ENCODE data around the gene LAD1.

LAD1 gene

DNA sequence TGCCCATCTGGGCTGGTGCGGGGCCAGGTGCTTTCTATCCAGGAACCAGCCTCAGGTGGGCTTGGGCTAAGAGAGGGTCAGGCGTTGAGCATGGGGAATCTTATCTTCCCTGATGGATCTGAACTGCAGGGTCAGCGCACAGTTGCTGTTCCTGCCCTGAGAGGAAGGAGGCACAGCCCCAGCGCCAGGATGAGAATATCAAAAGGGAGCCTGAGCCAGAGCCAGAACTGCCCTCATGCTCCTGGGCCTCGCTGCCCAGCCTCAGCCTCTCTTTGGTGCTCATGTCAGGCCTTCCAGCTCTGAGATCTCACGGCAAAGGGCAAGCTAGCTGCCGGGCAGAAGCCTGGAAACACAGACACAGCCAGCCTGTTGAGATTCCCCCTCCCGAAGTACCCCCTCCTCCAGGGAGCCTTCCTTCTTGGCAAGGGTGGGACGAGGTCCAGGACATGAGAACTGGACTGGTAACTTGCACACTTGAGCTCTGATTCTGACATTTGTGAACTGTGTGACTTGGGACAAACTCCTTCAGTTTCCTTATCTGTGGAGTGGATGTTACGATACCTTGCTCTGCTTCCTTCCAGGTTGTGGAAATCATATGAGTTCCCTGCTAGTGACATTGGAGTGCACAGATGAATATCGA, 1.2 kb upstream of the LAD1 start:
- no peak for TF ChIP-seq CTCF (IDR thresholded peaks at IDR 0.05; ENCODE audit: extremely low read depth, missing control alignments)
- DNase-seq (ENCODE audit: low spot score), result no peak

DNA sequence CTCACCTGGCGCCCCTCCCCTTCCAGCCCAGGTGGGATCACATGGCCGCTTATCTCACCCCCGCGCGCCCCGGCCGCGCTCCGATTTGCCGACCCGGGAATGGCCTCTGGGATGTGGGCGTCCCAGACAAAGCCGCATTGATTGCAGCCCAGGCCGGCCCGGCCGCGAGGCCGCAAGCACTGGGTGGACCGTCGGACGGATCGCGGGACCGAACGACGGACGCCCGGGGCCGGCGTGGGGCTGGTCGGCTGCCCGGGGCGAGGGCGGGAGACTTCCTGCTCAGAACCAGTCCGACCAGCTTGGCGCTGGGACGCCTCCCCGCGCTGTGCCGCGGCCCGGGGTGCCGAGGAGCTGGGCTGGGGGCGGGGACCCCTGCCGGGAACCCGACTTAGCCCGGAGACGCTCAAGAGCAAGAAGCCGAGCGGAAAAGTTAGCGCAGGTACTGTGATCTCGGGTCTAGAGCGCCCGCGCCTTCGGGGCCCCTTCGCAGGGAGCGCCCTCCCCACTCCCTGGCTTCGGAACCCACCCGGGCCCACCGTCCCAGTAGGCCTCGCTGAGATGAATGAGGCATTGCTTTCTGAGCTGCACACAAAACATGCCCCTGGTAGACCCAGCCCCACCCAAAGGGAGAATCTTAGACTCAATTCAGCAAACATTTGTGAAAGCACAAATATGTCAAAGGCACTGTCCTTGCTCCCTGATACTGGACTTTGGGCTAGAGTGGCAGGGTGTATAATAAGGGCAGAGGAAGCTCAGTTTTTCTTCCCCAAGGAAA, 415 bp upstream of the LAD1 start:
- DNase-seq (ENCODE audit: low spot score), result no peak
- no peak for TF ChIP-seq CTCF (IDR thresholded peaks at IDR 0.05; ENCODE audit: extremely low read depth, missing control alignments)

GRCh38 chr1:201397675-201398074, 1.4 kb downstream of the LAD1 start:
- TF ChIP-seq CTCF (IDR thresholded peaks at IDR 0.05; ENCODE audit: extremely low read depth, missing control alignments), result no peak
- DNase-seq (ENCODE audit: low spot score), result no peak

GRCh38 chr1:201396861-201397464, 2.2 kb downstream of the LAD1 start:
- TF ChIP-seq CTCF (IDR thresholded peaks at IDR 0.05; ENCODE audit: extremely low read depth, missing control alignments), result no peak

GRCh38 chr1:201395936-201396335, 3.2 kb downstream of the LAD1 start:
- DNase-seq (ENCODE audit: low spot score), result no peak
- no peak for TF ChIP-seq CTCF (IDR thresholded peaks at IDR 0.05; ENCODE audit: extremely low read depth, missing control alignments)

More at GRCh38 chr1:201396861-201397464, 2.2 kb downstream of the LAD1 start:
- DNase-seq (ENCODE audit: low spot score), result no peak

DNA sequence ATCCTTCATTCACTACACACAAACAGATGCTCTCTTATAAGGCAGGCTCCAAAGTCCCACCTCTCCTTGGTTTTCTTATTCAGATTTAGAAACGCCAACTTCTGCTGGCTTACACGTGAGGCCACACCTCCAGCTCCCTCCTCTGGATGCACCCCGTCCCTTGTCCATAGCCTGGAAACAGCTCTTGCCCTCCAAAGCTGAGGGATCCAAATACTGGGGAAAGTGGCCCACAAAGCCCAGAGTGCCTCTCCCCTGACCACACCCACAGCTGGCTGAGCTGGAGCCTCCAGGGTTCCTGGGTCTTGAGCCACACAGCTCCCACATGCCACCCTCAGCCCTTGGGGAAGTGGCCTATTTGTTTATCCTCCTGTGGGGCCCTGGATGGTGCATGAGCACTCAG, 4.5 kb downstream of the LAD1 start:
- no peak for TF ChIP-seq CTCF (IDR thresholded peaks at IDR 0.05; ENCODE audit: extremely low read depth, missing control alignments)
- DNase-seq (ENCODE audit: low spot score), result no peak

GRCh38 chr1:201393076-201393475, 6.0 kb downstream of the LAD1 start:
- DNase-seq (ENCODE audit: low spot score), result no peak
- TF ChIP-seq CTCF (IDR thresholded peaks at IDR 0.05; ENCODE audit: extremely low read depth, missing control alignments), result no peak

All from GM20000 (cell line).